T47D (cell line): ENCODE measurements around the gene EML1.

Experiments
- DNase-seq, 2 experiments: peaks; one replicate each; pipeline versions ENCODE4 v3.0.0 to v3.0.0-alpha.2; 2011 to 2012; ENCODE audit warnings: low read depth in 1 of 2, low spot score in 1 of 2
- JUND ChIP-seq: IDR thresholded peaks from 2 replicates; pipeline ENCODE4 v1.6.1; 2012; ENCODE audit warnings: low read depth
- in situ Hi-C: cut with HindIII; loops from 2 replicates; pipeline ENCODE4 v1.10.0; 2016; ENCODE audit warnings: low sequenced_read_pairs, low pct_unique_long_range_greater_than_20kb

Gene EML1

GRCh38 chr14:99921425-99921824, 128.2 kb downstream of the EML1 start:
- no peak for TF ChIP-seq JUND
- in situ Hi-C loops: no loop called here
- DNase-seq: no peak

- in situ Hi-C loops: no loop called here
- TF ChIP-seq JUND: no peak
- no peak for DNase-seq
Observed at GRCh38 chr14:99924379-99924778, 131.2 kb downstream of the EML1 start.

GRCh38 chr14:99925471-99925870, 132.3 kb downstream of the EML1 start:
- DNase-seq: no peak
- in situ Hi-C loops: no loop called here
- TF ChIP-seq JUND: no peak

GRCh38 chr14:99928963-99929362, 135.8 kb downstream of the EML1 start:
- in situ Hi-C loops: no loop called here
- no peak for TF ChIP-seq JUND
- no peak for DNase-seq

- no peak for TF ChIP-seq JUND
- in situ Hi-C loops: no loop called here
- no peak for DNase-seq
Observed at GRCh38 chr14:99929601-99930000, 136.4 kb downstream of the EML1 start.

GRCh38 chr14:99930420-99931274, 137.4 kb downstream of the EML1 start:
- DNase-seq: no peak
- in situ Hi-C loops: no loop called here
- TF ChIP-seq JUND: no peak

- in situ Hi-C loops: no loop called here
Observed at GRCh38 chr14:99931308-99931707, 138.1 kb downstream of the EML1 start.

GRCh38 chr14:99936056-99936455, 142.8 kb downstream of the EML1 start:
- no peak for TF ChIP-seq JUND
- DNase-seq: no peak
- in situ Hi-C loops: no loop called here

More at GRCh38 chr14:99931308-99931707, 138.1 kb downstream of the EML1 start:
- DNase-seq: no peak
- no peak for TF ChIP-seq JUND

GRCh38 chr14:99936738-99937474, 143.7 kb downstream of the EML1 start:
- DNase-seq: no peak
- TF ChIP-seq JUND: no peak
- in situ Hi-C loops: no loop called here

GRCh38 chr14:99937475-99938244, 144.4 kb downstream of the EML1 start:
- no peak for DNase-seq
- in situ Hi-C loops: no loop called here
- no peak for TF ChIP-seq JUND

- in situ Hi-C loops: no loop called here
- TF ChIP-seq JUND: no peak
- no peak for DNase-seq
Observed at GRCh38 chr14:99938376-99938775, 145.2 kb downstream of the EML1 start.

GRCh38 chr14:99938896-99939295, 145.7 kb downstream of the EML1 start:
- in situ Hi-C loops: no loop called here
- no peak for DNase-seq
- no peak for TF ChIP-seq JUND
